Activated CD4-positive, alpha-beta memory T cell treated with anti-CD3 and anti-CD28 coated beads, Interleukin-2, amount 10 ng/mL, durations not matched to agents 7 days and 5 days (primary cell): ENCODE data around the gene MED9. TPM values are rescaled to one million over a fixed set of nuclear protein-coding genes. Genes with fewer than 3 reads are reported as not detected.
"Not testable (repeated sequence)": the region's sequence is repeated elsewhere in the genome, so short reads cannot be mapped to it uniquely, and the experiment has no call there.

ENCODE experiments used
- CTCF ChIA-PET: fragments of 350-600 bp; sonication (Branson Sonifier 250); formaldehyde crosslinking; loops from one replicate; lab custom pipeline; 2021; ENCODE audit warnings: antibody characterized with exemption, inconsistent platforms; lab: Charles Lee
- POLR2A ChIA-PET: fragments of 350-600 bp; sonication (Branson Sonifier 250); formaldehyde crosslinking; loops from one replicate; lab custom pipeline; 2021; ENCODE audit warnings: antibody characterized with exemption; lab: Charles Lee
- DNase-seq: peaks from one replicate; pipeline ENCODE4 v3.0.0-alpha.2; 2020
- H3K27ac Mint-ChIP-seq: one replicate; pipeline ENCODE4 v1.8.0; 2021; ENCODE audit warnings: mild to moderate bottlenecking, mixed read lengths
- H3K27me3 Mint-ChIP-seq: one replicate; pipeline ENCODE4 v1.8.0; 2021; ENCODE audit warnings: mixed read lengths
- H3K36me3 Mint-ChIP-seq: one replicate; pipeline ENCODE4 v1.8.0; 2021; ENCODE audit warnings: low read depth, mixed read lengths
- H3K4me1 Mint-ChIP-seq: one replicate; pipeline ENCODE4 v1.8.0; 2021; ENCODE audit warnings: mixed read lengths
- H3K4me3 Mint-ChIP-seq: one replicate; pipeline ENCODE4 v1.8.0; 2021; ENCODE audit warnings: mild to moderate bottlenecking, mixed read lengths
- H3K9me3 Mint-ChIP-seq: one replicate; pipeline ENCODE4 v1.8.0; 2021; ENCODE audit warnings: mixed read lengths
- total RNA-seq, 2 experiments: library from RNA; stranded (reverse); gene quantifications; one replicate each; pipeline ENCODE4 v1.2.3, GENCODE V29; 2021

MED9 gene
- total RNA-seq, 2 experiments from 2014 or later = 12.6 to 13.2 TPM

GRCh38 chr17:17462048-17462824, 14.6 kb upstream of the MED9 start:
- H3K4me1 Mint-ChIP-seq = no peaks in the 10 kb centered on the region
- no peaks in the 10 kb centered on the region for H3K36me3 Mint-ChIP-seq
- H3K27me3 Mint-ChIP-seq = peaks cover 12% of the 10 kb centered on the region
- H3K9me3 Mint-ChIP-seq = peaks cover 5% of the 10 kb centered on the region
- ChIA-PET CTCF (interaction anchor here (1.2 kb wide), 1 partner anchor 107 kb away, joined by 3 read pairs; no protein-coding TSS in a partner anchor), POLR2A (no interaction called here)
- no peak for DNase-seq
- H3K4me3 Mint-ChIP-seq = no peak overlapping the region
- no peak overlapping the region for H3K27ac Mint-ChIP-seq

GRCh38 chr17:17463821-17464220, 13.0 kb upstream of the MED9 start:
- Mint-ChIP-seq H3K9me3 (peaks cover 5% of the 10 kb centered on the region), H3K36me3 (no peaks in the 10 kb centered on the region), H3K4me1 (no peaks in the 10 kb centered on the region), H3K4me3 (no peak overlapping the region), H3K27me3 (peaks cover 15% of the 10 kb centered on the region), H3K27ac (no peak overlapping the region)
- ChIA-PET POLR2A (no interaction called here), CTCF (interaction anchor here (0.6 kb wide), 1 partner anchor 497 kb away, joined by 3 read pairs; no protein-coding TSS in a partner anchor)
- DNase-seq = no peak

DNA sequence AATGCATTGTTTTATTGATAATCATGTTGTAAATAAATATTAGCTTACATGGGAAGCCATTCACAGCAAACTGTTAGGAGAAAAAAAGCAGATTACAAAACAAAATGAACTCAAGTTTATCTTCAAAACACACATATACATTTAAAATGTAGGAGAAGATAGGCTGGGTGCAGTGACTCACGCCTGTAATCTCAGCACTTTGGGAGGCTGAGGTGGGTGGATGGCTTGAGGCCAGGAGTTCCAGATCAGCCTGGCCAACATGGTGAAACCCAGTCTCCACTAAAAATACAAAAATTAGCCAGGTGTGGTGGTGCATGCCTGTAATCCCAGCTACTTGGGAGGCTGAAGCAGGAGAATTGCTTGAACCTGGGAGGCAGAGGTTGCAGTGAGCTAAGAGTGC, 10.9 kb upstream of the MED9 start:
- H3K9me3 Mint-ChIP-seq, H3K4me1 Mint-ChIP-seq, POLR2A ChIA-PET, H3K27ac Mint-ChIP-seq, DNase-seq, H3K4me3 Mint-ChIP-seq, H3K36me3 Mint-ChIP-seq: not testable (repeated sequence)
- H3K27me3 Mint-ChIP-seq = peaks cover 20% of the 10 kb centered on the region
- CTCF ChIA-PET = interaction anchor here (0.8 kb wide), 1 partner anchor 31 kb away, joined by 4 read pairs; no protein-coding TSS in a partner anchor

GRCh38 chr17:17466511-17466910, 10.3 kb upstream of the MED9 start:
- no peaks in the 10 kb centered on the region for H3K9me3 Mint-ChIP-seq

GRCh38 chr17:17467016-17467415, 9.8 kb upstream of the MED9 start:
- no peak overlapping the region for H3K4me3 Mint-ChIP-seq
- no peaks in the 10 kb centered on the region for H3K36me3 Mint-ChIP-seq
- POLR2A ChIA-PET = no interaction called here
- CTCF ChIA-PET = interaction anchor here (0.6 to 1.4 kb wide), 2 partner anchors 14 to 30 kb away, joined by 3 to 4 read pairs; no protein-coding TSS in a partner anchor
- no peak overlapping the region for H3K27ac Mint-ChIP-seq
- peaks cover 24% of the 10 kb centered on the region for H3K27me3 Mint-ChIP-seq
- no peaks in the 10 kb centered on the region for H3K9me3 Mint-ChIP-seq
- H3K4me1 Mint-ChIP-seq = no peaks in the 10 kb centered on the region
- no peak for DNase-seq

More at GRCh38 chr17:17466511-17466910, 10.3 kb upstream of the MED9 start:
- H3K27ac Mint-ChIP-seq = no peak overlapping the region
- DNase-seq = no peak
- H3K27me3 Mint-ChIP-seq = peaks cover 22% of the 10 kb centered on the region
- no peaks in the 10 kb centered on the region for H3K4me1 Mint-ChIP-seq
- ChIA-PET CTCF (interaction anchor here (0.6 to 0.8 kb wide), 2 partner anchors 13 to 31 kb away, joined by 3 to 4 read pairs; no protein-coding TSS in a partner anchor), POLR2A (no interaction called here)
- no peak overlapping the region for H3K4me3 Mint-ChIP-seq
- no peaks in the 10 kb centered on the region for H3K36me3 Mint-ChIP-seq

- Mint-ChIP-seq H3K36me3 (no peaks in the 10 kb centered on the region), H3K9me3 (no peaks in the 10 kb centered on the region), H3K4me1 (no peaks in the 10 kb centered on the region), H3K27ac (no peak overlapping the region), H3K4me3 (no peak overlapping the region), H3K27me3 (peaks cover 30% of the 10 kb centered on the region)
- no peak for DNase-seq
- POLR2A ChIA-PET = no interaction called here
- CTCF ChIA-PET = interaction anchor here (1.4 kb wide), 1 partner anchor 29 kb away, joined by 4 read pairs; no protein-coding TSS in a partner anchor
These were observed 9.1 kb upstream of the MED9 start for GRCh38 chr17:17467720-17468119.

- no peaks in the 10 kb centered on the region for H3K9me3 Mint-ChIP-seq
- no peak overlapping the region for H3K4me3 Mint-ChIP-seq
- DNase-seq = no peak
- ChIA-PET CTCF (interaction anchor here (0.7 to 1.4 kb wide), 2 partner anchors 28 to 29 kb away, joined by 3 to 4 read pairs; no protein-coding TSS in a partner anchor), POLR2A (no interaction called here)
- H3K27me3 Mint-ChIP-seq = peaks cover 37% of the 10 kb centered on the region
- no peak overlapping the region for H3K27ac Mint-ChIP-seq
- H3K36me3 Mint-ChIP-seq = no peaks in the 10 kb centered on the region
- no peaks in the 10 kb centered on the region for H3K4me1 Mint-ChIP-seq
These were observed 8.4 kb upstream of the MED9 start for GRCh38 chr17:17468217-17469010.

DNA sequence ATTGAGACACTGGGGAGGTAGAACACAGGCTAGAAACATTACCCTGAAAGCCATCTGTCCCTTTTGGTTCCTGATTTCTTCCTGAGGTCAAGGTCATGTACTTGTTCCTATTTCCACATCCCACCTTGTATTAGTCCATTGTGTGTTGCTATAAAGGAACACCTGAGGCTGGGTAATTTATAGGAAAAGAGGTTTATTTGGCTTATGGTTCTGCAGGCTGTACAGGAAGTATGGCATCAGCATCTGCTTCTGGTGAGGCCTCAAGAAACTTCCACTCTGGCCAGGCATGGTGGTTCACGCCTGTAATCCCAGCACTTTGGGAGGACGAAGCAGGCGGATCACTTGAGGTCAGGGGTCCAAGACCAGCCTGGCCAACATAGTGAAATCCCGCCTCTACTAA, 7.4 kb upstream of the MED9 start:
- H3K36me3 Mint-ChIP-seq = no peaks in the 10 kb centered on the region
- no peaks in the 10 kb centered on the region for H3K9me3 Mint-ChIP-seq
- peaks cover 39% of the 10 kb centered on the region for H3K27me3 Mint-ChIP-seq
- ChIA-PET POLR2A (no interaction called here), CTCF (interaction anchor here (0.7 kb wide), 1 partner anchor 27 kb away, joined by 3 read pairs; no protein-coding TSS in a partner anchor)
- DNase-seq = no peak
- H3K4me3 Mint-ChIP-seq = no peak overlapping the region
- no peak overlapping the region for H3K27ac Mint-ChIP-seq
- H3K4me1 Mint-ChIP-seq = no peaks in the 10 kb centered on the region

DNA sequence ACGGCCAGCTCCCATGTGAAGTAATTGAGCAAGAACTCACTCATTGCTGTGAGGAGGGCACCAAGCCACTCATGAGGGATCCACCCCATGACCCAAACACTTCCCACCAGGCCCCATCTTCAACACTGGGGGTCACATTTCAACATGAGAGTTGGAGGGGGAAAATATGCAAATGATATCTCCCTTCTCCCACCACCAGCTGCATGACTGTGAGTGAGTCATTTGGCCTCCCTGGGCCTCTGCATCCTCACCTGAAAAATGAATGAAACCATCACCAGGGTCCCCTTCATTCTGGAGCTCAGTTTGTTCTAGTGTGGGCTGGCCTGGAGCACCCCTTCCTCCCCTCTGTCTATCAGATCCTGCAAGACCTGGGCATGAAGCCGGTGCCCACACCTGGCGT, 6.8 kb upstream of the MED9 start:
- POLR2A ChIA-PET = no interaction called here
- H3K9me3 Mint-ChIP-seq = no peaks in the 10 kb centered on the region
- DNase-seq = no peak
- no peak overlapping the region for H3K4me3 Mint-ChIP-seq
- no peaks in the 10 kb centered on the region for H3K4me1 Mint-ChIP-seq
- peaks cover 39% of the 10 kb centered on the region for H3K27me3 Mint-ChIP-seq
- CTCF ChIA-PET = no interaction called here
- no peaks in the 10 kb centered on the region for H3K36me3 Mint-ChIP-seq
- no peak overlapping the region for H3K27ac Mint-ChIP-seq

- H3K9me3 Mint-ChIP-seq = no peaks in the 10 kb centered on the region
- no peak overlapping the region for H3K4me3 Mint-ChIP-seq
- ChIA-PET POLR2A (interaction anchor here (0.5 kb wide), 1 partner anchor 125 kb away, joined by 3 read pairs; no protein-coding TSS in a partner anchor), CTCF (interaction anchor here (1.7 kb wide), 1 partner anchor 24 kb away, joined by 5 read pairs; the partner anchor contains the start of gene RASD1)
- no peak for DNase-seq
- H3K36me3 Mint-ChIP-seq = peaks cover 3% of the 10 kb centered on the region
- H3K4me1 Mint-ChIP-seq = peaks cover 14% of the 10 kb centered on the region
- no peak overlapping the region for H3K27ac Mint-ChIP-seq
- H3K27me3 Mint-ChIP-seq = peaks cover 29% of the 10 kb centered on the region
These were observed 4.4 kb upstream of the MED9 start for GRCh38 chr17:17472333-17472920.

DNA sequence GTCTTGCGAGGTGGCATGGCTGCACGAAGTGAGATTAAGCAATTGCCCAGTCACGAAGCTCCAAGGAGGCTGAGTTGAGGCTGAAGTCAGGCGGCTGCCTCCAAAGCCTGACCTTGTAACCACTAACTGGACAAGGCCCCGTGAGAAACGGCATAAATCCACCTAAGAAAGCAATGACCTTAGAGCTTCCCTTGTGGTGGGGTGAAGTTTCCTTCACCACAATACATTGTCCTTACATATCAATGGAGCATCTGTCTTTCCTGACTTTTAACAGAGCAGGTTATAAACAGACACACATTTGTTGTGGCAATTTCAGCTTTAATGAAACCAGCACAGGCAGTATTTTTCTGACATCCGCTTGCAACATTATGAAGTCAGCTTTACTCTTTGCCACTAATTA, 2.5 kb upstream of the MED9 start:
- ChIA-PET CTCF (interaction anchor here (1.0 kb wide), 1 partner anchor 22 kb away, joined by 3 read pairs; no protein-coding TSS in a partner anchor), POLR2A (no interaction called here)
- Mint-ChIP-seq H3K27ac (no peak overlapping the region), H3K36me3 (peaks cover 6% of the 10 kb centered on the region), H3K27me3 (peaks cover 26% of the 10 kb centered on the region), H3K4me3 (no peak overlapping the region), H3K9me3 (no peaks in the 10 kb centered on the region), H3K4me1 (peaks cover 32% of the 10 kb centered on the region)
- DNase-seq = no peak

DNA sequence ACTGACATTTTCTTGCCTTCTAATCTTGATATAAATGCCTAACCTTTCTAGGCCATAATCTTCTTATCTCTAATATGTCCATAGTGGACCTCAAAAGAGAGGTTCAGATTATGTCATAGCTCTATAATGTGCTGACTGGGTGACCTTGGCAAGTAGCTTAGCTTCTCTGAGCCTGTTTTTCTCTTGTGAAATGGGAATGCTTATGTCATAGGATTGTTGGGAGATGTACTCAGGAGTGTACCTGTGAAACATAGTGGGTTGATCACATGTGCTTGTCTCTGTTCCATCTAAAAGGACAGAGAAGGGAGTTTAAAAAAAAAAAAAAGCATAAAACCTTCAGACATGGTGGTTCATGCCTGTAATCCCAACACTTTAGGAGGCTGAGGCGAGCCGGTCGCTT, 2.4 kb downstream of the MED9 start:
- peaks cover 65% of the 10 kb centered on the region for H3K4me1 Mint-ChIP-seq

More for the DNA sequence above, 2.4 kb downstream of the MED9 start:
- no peak overlapping the region for H3K27ac Mint-ChIP-seq
- no peak for DNase-seq
- H3K4me3 Mint-ChIP-seq = no peak overlapping the region
- ChIA-PET POLR2A (no interaction called here), CTCF (interaction anchor here (1.0 kb wide), 1 partner anchor 90 kb away, joined by 3 read pairs; no protein-coding TSS in a partner anchor)
- peaks cover under 1% of the 10 kb centered on the region for H3K27me3 Mint-ChIP-seq
- H3K36me3 Mint-ChIP-seq = peaks cover 22% of the 10 kb centered on the region
- H3K9me3 Mint-ChIP-seq = no peaks in the 10 kb centered on the region
